MM.1S (cell line): Measurements from ENCODE around the gene MED25.

Experiments
- EZH2phosphoT487 ChIP-seq: fragments of 300-600 bp; sonication (generic); IDR thresholded peaks from 2 replicates; pipeline ENCODE4 v1.6.1; 2018; ENCODE audit warnings: antibody characterized with exemption, low read length
- TF ChIP-seq, protein P1 (sequence below): fragments of 300-600 bp; sonication (generic); IDR thresholded peaks from 2 replicates; pipeline ENCODE4 v1.5.1; 2016; ENCODE audit warnings: antibody characterized with exemption, low read length, mixed read lengths

GRCh38 chr19:49800771-49801170 lies 17.3 kb upstream of the MED25 start:
- no peak for TF ChIP-seq EZH2phosphoT487
- TF ChIP-seq, protein P1, sequence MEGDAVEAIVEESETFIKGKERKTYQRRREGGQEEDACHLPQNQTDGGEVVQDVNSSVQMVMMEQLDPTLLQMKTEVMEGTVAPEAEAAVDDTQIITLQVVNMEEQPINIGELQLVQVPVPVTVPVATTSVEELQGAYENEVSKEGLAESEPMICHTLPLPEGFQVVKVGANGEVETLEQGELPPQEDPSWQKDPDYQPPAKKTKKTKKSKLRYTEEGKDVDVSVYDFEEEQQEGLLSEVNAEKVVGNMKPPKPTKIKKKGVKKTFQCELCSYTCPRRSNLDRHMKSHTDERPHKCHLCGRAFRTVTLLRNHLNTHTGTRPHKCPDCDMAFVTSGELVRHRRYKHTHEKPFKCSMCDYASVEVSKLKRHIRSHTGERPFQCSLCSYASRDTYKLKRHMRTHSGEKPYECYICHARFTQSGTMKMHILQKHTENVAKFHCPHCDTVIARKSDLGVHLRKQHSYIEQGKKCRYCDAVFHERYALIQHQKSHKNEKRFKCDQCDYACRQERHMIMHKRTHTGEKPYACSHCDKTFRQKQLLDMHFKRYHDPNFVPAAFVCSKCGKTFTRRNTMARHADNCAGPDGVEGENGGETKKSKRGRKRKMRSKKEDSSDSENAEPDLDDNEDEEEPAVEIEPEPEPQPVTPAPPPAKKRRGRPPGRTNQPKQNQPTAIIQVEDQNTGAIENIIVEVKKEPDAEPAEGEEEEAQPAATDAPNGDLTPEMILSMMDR, result no peak
